ENCODE measurements around the gene TCF7L1. TPM values are rescaled to one million over a fixed set of nuclear protein-coding genes. Genes with fewer than 3 reads are reported as not detected.
"Not testable (repeated sequence)": the region's sequence is repeated elsewhere in the genome, so short reads cannot be mapped to it uniquely, and the experiment has no call there.

Gene TCF7L1
- total RNA-seq, 1 donor from 2014 or later: 30.8 TPM

DNA sequence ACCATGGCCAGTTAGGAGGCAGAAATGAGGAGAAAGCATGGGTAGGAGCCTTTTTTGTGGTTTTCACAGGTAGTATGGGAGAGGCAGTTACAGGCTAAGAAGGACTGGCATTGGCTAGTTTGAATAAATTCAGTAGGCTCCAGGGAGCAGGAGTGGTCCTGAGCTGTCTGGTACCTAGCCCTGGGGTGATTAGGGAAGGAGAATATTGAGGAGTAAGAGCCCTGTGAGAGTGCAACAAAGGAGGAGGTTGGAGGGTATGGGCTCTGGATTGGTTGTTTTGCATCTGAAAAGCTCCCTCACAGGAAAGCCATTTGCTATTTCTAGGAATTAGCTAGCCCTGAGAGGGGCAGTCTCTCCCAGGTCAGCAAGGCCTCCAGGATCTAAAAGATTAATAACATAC lies 13.3 kb upstream of the TCF7L1 start:
- Histone ChIP-seq H3K9me3 (ENCODE audit: insufficient read depth, low read depth, low read length) (no peaks in the 10 kb centered on the region), H3K4me2 (ENCODE audit: low read length) (no peak overlapping the region), H3K4me3 (ENCODE audit: insufficient read depth, low read depth, low read length) (no peak overlapping the region), H2AFZ (ENCODE audit: low read depth, low read length) (no peak overlapping the region), H3K27me3 (ENCODE audit: insufficient read depth, low read length) (no peaks in the 10 kb centered on the region), H3K36me3 (ENCODE audit: insufficient read depth, low read length) (no peaks in the 10 kb centered on the region), H3K79me2 (ENCODE audit: insufficient read depth, low read length) (no peaks in the 10 kb centered on the region), H4K20me1 (ENCODE audit: insufficient read depth, low read length) (no peaks in the 10 kb centered on the region), H3K27ac (ENCODE audit: low read depth, low read length) (no peak overlapping the region), H3K9ac (ENCODE audit: low read length) (no peak overlapping the region), H3K4me1 (ENCODE audit: insufficient read depth, low read length) (no peaks in the 10 kb centered on the region)
- no peak overlapping the region for H3K4me3 Mint-ChIP-seq (ENCODE audit: unreplicated experiment)
- H3K27ac Mint-ChIP-seq (ENCODE audit: unreplicated experiment): no peak overlapping the region
- H3K27me3 Mint-ChIP-seq (ENCODE audit: low read depth, unreplicated experiment): peaks cover 4% of the 10 kb centered on the region
- H3K4me1 Mint-ChIP-seq (ENCODE audit: low read depth, unreplicated experiment): no peaks in the 10 kb centered on the region
- DNase-seq (ENCODE audit: low read depth) (no peak), FAIRE-seq (no peak)
- H3K36me3 Mint-ChIP-seq (ENCODE audit: low read depth, unreplicated experiment): no peaks in the 10 kb centered on the region
- no peaks in the 10 kb centered on the region for H3K9me3 Mint-ChIP-seq (ENCODE audit: unreplicated experiment)
- TF ChIP-seq CTCF (IDR thresholded peaks at IDR 0.05; ENCODE audit: insufficient read depth, low read depth, low read length) (no peak), EZH2 (IDR thresholded peaks at IDR 0.05; ENCODE audit: insufficient read depth, low read length) (no peak)

GRCh38 chr2:85120363-85120762 lies 12.8 kb upstream of the TCF7L1 start:
- Histone ChIP-seq H3K27ac (ENCODE audit: low read depth, low read length) (no peak overlapping the region), H3K4me2 (ENCODE audit: low read length) (no peak overlapping the region)
- H3K4me1 Mint-ChIP-seq (ENCODE audit: low read depth, unreplicated experiment): no peaks in the 10 kb centered on the region

DNA sequence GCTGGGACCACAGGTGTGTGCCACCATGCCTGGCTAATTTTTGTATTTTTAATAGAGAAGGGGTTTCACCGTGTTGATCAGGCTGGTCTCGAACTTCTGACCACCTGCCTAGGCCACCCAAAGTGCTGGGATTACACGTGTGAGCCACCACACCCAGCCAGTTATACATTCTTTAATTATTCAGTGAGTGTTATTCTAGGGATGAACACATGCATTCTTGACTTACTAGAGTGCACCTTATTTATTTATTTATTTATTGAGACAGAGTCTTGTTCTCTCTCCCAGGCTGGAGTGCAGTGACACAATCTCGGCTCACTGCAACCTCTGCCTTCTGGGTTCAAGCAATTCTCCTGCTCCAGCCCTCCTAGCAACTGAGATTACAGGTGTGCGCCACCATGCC lies 6.7 kb upstream of the TCF7L1 start:
- not testable (repeated sequence) for H3K27ac Mint-ChIP-seq (ENCODE audit: unreplicated experiment); H3K4me1 ChIP-seq (ENCODE audit: insufficient read depth, low read length); H3K4me1 Mint-ChIP-seq (ENCODE audit: low read depth, unreplicated experiment); H3K36me3 Mint-ChIP-seq (ENCODE audit: low read depth, unreplicated experiment); H3K4me3 Mint-ChIP-seq (ENCODE audit: unreplicated experiment); H3K27me3 Mint-ChIP-seq (ENCODE audit: low read depth, unreplicated experiment); H3K27ac ChIP-seq (ENCODE audit: low read depth, low read length); DNase-seq (ENCODE audit: low read depth); H3K4me2 ChIP-seq (ENCODE audit: low read length); H3K9ac ChIP-seq (ENCODE audit: low read length); H3K36me3 ChIP-seq (ENCODE audit: insufficient read depth, low read length); H4K20me1 ChIP-seq (ENCODE audit: insufficient read depth, low read length); H3K9me3 ChIP-seq (ENCODE audit: insufficient read depth, low read depth, low read length); H3K79me2 ChIP-seq (ENCODE audit: insufficient read depth, low read length); H3K27me3 ChIP-seq (ENCODE audit: insufficient read depth, low read length); H3K9me3 Mint-ChIP-seq (ENCODE audit: unreplicated experiment); H2AFZ ChIP-seq (ENCODE audit: low read depth, low read length); FAIRE-seq; H3K4me3 ChIP-seq (ENCODE audit: insufficient read depth, low read depth, low read length)

More at GRCh38 chr2:85120363-85120762, 12.8 kb upstream of the TCF7L1 start:
- Histone ChIP-seq H3K79me2 (ENCODE audit: insufficient read depth, low read length) (no peaks in the 10 kb centered on the region), H3K4me1 (ENCODE audit: insufficient read depth, low read length) (no peaks in the 10 kb centered on the region), H3K4me3 (ENCODE audit: insufficient read depth, low read depth, low read length) (no peak overlapping the region), H3K36me3 (ENCODE audit: insufficient read depth, low read length) (no peaks in the 10 kb centered on the region), H3K9ac (ENCODE audit: low read length) (no peak overlapping the region), H3K27me3 (ENCODE audit: insufficient read depth, low read length) (no peaks in the 10 kb centered on the region), H3K9me3 (ENCODE audit: insufficient read depth, low read depth, low read length) (no peaks in the 10 kb centered on the region), H4K20me1 (ENCODE audit: insufficient read depth, low read length) (no peaks in the 10 kb centered on the region), H2AFZ (ENCODE audit: low read depth, low read length) (no peak overlapping the region)
- no peak for FAIRE-seq
- H3K4me3 Mint-ChIP-seq (ENCODE audit: unreplicated experiment): no peak overlapping the region
- no peaks in the 10 kb centered on the region for H3K9me3 Mint-ChIP-seq (ENCODE audit: unreplicated experiment)
- H3K36me3 Mint-ChIP-seq (ENCODE audit: low read depth, unreplicated experiment): no peaks in the 10 kb centered on the region
- TF ChIP-seq CTCF (IDR thresholded peaks at IDR 0.05; ENCODE audit: insufficient read depth, low read depth, low read length) (no peak), EZH2 (IDR thresholded peaks at IDR 0.05; ENCODE audit: insufficient read depth, low read length) (no peak)
- H3K27me3 Mint-ChIP-seq (ENCODE audit: low read depth, unreplicated experiment): peaks cover 4% of the 10 kb centered on the region
- no peak for DNase-seq (ENCODE audit: low read depth)
- no peak overlapping the region for H3K27ac Mint-ChIP-seq (ENCODE audit: unreplicated experiment)

Measured in astrocyte (in vitro differentiated cells and primary cell).